ENCODE results near the gene DEFB132.

The DEFB132 gene

DNA sequence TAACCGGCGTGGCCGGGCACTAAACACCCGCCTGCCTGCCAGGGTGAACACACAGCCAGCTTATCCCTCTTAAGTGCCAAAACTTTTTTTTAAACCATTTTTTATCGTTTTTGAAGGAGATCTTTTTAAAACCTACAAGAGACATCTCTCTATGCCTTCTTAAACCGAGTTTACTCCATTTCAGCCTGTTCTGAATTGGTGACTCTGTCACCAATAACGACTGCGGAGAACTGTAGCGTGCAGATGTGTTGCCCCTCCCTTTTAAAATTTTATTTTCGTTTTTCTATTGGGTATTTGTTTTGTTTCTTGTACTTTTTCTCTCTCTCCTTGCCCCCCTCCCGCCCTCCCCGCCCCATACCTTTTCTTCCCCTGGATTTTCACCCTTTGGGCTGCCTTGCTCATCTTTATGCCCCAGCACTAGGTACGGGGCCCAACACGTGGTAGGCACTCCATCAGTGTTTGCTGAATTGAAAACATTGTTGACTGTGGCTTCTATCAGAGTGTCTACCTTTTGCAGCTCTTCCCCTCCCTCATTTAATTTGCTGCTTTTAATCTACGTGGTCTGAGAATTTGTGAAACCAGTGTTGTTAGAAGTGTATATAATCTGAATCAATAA is 41.4 kb downstream of the DEFB132 start:
- POLR2A ChIA-PET = interaction anchor here (2.6 kb wide), 1 partner anchor 11 kb away, joined by 7 read pairs; no protein-coding TSS in a partner anchor
- TF ChIP-seq, protein P1, sequence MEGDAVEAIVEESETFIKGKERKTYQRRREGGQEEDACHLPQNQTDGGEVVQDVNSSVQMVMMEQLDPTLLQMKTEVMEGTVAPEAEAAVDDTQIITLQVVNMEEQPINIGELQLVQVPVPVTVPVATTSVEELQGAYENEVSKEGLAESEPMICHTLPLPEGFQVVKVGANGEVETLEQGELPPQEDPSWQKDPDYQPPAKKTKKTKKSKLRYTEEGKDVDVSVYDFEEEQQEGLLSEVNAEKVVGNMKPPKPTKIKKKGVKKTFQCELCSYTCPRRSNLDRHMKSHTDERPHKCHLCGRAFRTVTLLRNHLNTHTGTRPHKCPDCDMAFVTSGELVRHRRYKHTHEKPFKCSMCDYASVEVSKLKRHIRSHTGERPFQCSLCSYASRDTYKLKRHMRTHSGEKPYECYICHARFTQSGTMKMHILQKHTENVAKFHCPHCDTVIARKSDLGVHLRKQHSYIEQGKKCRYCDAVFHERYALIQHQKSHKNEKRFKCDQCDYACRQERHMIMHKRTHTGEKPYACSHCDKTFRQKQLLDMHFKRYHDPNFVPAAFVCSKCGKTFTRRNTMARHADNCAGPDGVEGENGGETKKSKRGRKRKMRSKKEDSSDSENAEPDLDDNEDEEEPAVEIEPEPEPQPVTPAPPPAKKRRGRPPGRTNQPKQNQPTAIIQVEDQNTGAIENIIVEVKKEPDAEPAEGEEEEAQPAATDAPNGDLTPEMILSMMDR (IDR thresholded peaks at IDR 0.05; ENCODE audit: control extremely low read depth, extremely low read depth, low read depth, missing control alignments) = no peak
- DNase-seq (ENCODE audit: extremely low spot score) = no peak
- CTCF ChIA-PET = interaction anchor here (1.2 to 6.8 kb wide), 6 partner anchors 9 to 33 kb away, joined by 3 to 37 read pairs (median 6); no protein-coding TSS in a partner anchor

- ChIA-PET CTCF (interaction anchor here (2.4 to 6.8 kb wide), 2 partner anchors 9 to 30 kb away, joined by 11 to 37 read pairs; no protein-coding TSS in a partner anchor), POLR2A (interaction anchor here (2.6 kb wide), 1 partner anchor 10 kb away, joined by 7 read pairs; no protein-coding TSS in a partner anchor)
- no peak for DNase-seq (ENCODE audit: extremely low spot score)
- TF ChIP-seq, protein P1 (IDR thresholded peaks at IDR 0.05; ENCODE audit: control extremely low read depth, extremely low read depth, low read depth, missing control alignments) = no peak
Measured at GRCh38 chr20:300345-300990, 42.9 kb downstream of the DEFB132 start.

DNA sequence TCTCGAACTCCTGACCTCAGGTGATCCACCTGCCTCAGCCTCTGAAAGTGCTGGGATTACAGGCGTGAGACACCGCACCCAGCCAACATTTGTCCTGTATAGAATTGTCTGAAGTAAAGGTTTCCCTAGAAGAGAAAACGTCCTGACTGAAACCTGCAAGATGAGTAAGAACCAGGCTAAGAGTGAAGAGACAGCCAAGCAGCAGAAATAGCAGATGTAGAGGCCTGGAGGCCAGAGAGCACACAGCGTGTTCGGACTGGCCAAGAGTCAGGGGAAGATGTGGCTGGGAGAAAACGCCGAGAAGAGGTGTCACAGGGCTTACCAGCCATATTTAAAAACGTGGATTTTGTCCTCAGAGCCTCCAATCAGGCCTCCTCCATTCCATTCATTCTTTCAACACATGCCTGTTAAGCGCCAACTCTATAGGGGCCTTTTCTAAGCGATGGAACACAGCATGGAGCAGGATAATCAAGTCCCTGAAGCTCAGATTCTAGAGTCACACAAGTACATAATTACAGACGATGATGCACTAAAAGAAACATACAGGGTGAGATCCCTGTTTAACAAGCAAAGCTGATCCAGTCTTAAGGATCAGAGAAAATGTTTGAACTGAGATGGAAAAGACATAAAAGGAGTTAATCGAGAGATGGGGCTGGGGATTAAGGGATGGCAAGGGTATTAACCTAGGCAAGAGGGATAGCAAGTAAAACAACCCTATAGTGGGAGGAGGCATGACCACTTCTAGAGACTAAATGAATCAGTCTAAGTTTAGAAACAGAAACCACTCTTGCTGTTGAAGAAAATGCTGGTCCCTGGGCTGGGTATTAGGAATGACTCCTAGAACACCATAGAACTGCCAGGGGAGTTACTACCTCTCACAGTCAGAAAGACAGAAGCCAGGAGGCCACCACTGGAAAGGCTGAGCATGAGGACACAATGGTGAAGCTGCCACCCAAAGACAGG is 44.6 kb downstream of the DEFB132 start:
- CTCF ChIA-PET = interaction anchor here (2.4 to 6.8 kb wide), 2 partner anchors 7 to 28 kb away, joined by 11 to 37 read pairs; no protein-coding TSS in a partner anchor
- TF ChIP-seq, protein P1 (IDR thresholded peaks at IDR 0.05; ENCODE audit: control extremely low read depth, extremely low read depth, low read depth, missing control alignments) = no peak
- no peak for DNase-seq (ENCODE audit: extremely low spot score)
- POLR2A ChIA-PET = no interaction called here

DNA sequence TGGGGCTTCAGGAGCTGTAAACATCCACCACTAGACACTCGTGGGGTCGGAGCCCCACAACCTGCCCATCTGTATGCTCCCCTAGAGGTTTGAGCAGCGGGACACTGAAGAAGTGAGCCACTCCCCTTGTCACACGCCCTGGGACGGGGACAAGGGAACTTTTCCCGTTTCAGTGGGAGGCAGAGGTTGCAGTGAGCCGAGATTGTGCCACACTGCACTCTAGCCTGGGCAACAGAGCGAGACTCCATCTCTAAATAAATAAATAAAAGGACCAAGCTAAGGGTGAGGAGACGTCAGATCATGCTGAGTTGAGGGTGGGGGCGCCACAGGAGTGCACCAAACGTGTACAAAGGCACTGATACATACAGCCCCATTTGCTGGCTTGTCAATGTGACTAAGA is 48.2 kb downstream of the DEFB132 start:
- TF ChIP-seq, protein P1 (IDR thresholded peaks at IDR 0.05; ENCODE audit: control extremely low read depth, extremely low read depth, low read depth, missing control alignments) = no peak
- DNase-seq (ENCODE audit: extremely low spot score) = no peak
- ChIA-PET POLR2A (no interaction called here), CTCF (interaction anchor here (1.2 kb wide), 1 partner anchor 39 kb away, joined by 3 read pairs; no protein-coding TSS in a partner anchor)

DNA sequence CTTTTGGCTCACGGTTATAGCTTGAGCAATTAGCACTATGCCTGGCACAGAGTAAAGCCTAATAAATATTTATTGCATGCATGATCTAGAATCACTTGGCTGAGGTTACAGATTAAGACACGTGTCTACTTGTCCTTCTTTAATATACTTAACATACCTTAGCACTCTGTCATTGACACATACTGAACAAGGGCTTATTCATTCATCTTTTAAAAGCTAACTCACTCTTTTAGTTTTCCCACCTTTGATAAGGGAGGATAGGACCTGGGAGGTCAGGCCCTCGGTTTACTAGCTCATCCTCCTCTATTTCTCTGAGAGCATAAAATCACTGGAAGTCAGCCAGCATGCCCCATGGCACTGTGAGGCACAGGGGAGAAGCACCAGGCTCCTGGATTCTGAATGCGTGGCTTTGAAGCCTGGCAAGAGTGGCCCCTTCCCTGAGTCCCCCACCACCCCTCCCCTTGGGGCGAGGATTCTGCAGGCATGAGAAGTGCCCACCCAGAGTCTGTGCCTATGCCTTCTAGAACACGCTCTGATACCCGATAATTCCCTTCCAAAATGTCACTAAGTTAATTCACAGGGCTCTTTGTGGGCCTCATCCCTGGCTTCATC is 51.0 kb downstream of the DEFB132 start:
- TF ChIP-seq, protein P1 (IDR thresholded peaks at IDR 0.05; ENCODE audit: control extremely low read depth, extremely low read depth, low read depth, missing control alignments) = no peak
- DNase-seq (ENCODE audit: extremely low spot score) = no peak
- POLR2A ChIA-PET = no interaction called here
- CTCF ChIA-PET = interaction anchor here (0.8 to 3.9 kb wide), 5 partner anchors 8 to 22 kb away, joined by 4 to 11 read pairs (median 5); partner anchors contain the start of genes SOX12 and ZCCHC3

Measured in GM10248 (cell line).